ENCODE data around the gene FAM53B.
"Not testable (repeated sequence)": the region's sequence is repeated elsewhere in the genome, so short reads cannot be mapped to it uniquely, and the experiment has no call there.

The FAM53B gene, protein sequence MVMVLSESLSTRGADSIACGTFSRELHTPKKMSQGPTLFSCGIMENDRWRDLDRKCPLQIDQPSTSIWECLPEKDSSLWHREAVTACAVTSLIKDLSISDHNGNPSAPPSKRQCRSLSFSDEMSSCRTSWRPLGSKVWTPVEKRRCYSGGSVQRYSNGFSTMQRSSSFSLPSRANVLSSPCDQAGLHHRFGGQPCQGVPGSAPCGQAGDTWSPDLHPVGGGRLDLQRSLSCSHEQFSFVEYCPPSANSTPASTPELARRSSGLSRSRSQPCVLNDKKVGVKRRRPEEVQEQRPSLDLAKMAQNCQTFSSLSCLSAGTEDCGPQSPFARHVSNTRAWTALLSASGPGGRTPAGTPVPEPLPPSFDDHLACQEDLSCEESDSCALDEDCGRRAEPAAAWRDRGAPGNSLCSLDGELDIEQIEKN

DNA sequence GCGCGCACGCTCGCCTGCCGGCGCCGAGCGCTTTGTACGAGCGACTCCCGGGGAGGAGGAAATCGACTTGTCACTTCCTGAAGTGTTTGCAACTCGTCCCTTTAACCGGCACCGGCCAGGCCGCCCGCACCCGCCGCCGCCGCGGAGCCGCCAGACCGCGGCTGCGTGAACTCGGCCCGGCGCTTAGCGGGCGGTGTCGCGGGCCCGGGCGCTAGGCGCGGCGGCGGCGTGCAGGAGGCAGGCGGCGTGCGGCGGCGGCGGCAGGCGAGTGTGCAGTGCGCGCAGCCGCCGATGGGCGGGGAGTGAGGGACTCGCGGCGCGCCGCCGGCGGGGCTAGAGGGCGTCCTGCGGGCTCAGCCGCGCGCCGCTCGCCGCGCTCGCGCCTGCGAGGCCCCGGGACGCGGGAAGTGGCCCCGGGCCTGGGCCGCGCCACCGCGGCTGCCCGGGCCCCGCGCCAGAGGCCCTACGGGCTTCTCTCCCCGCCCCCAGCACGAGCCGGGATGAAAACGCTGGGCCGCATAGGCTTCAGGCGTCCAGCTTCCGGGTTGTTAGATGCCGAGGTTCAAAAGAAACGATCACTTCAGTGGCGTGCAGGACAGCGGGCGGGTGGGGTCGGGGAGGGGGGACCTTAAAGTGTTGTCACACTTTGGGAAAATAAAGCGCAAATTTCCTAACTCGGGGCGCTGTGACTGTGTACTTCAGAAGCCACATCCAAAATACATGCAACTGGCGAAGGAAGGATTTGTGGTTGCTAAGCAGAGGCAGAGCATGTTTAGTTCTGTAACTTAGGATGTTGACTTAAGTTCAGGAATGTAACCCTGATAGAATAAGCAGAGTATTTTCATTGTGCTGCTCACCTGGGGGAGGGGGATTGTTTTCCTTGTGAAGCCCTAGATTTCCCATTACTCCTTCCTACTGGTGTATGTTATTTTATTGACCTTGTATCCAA, at the start of gene FAM53B:
FAM53B (minus strand) TSS at position 277 of the 949 bp plus-strand sequence. CDS start 37,665 bp downstream, outside the sequence.
- no peak for FAIRE-seq

DNA sequence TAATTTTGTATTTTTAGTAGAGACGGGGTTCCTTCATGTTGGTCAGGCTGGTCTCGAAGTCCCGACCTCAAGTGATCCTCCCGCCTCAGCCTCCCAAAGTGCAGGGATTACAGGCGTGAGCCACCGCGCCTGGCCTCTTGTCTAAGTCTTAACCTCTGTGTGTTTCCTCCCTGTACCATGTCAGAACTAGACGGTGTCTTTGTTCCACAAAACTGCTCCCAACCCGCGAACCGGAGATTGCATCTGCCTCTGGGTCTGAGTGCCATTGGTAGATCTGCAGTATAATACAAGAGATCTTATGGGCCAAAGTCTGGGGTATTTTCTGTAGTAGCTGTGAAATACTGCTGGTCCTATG, 48.8 kb upstream of the FAM53B start:
- no peak for FAIRE-seq

DNA sequence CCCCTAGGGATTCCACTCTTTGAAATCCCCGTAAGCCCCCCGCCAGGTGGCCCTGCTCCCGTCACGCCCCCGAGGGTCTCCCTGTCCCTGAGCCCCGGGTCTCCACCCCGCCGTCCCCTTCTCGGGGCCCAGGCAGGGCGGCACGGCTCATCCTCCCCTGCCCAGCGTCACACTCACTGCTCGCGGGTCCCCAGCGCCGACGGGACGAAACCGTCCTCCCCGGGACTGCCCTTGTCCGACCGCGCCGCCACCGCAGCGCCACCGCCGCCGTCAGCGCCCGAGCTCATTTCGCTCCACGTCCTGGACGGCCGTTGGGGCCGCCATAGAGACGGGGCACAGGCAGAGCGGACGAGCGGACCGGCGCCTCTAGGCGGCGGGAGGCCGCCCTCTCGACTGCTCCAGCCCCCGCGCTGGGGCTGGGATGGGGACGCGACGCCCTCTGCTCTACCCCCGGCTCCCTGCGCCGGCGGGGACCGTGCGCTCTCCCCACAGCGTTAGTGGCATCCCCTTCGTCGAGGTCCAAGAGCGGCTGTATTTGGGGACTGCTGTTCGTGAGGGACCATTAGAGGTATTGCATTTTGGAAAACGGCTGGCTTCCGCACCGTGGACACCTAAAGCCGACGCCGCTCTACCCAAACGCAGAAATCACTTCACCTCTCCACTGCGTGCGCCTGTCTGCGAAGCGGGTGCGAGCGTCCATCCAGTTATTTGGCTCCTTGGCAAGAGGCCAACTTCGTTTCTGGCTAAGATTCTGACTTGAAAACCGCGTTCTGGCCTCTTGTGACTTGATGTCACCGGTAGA, 47.6 kb upstream of the FAM53B start, which contains the start of gene EEF1AKMT2:
EEF1AKMT2 (minus strand) TSS at position 341 of the 802 bp plus-strand sequence; CDS start at position 287, 54 bp downstream.
- FAIRE-seq = no peak

DNA sequence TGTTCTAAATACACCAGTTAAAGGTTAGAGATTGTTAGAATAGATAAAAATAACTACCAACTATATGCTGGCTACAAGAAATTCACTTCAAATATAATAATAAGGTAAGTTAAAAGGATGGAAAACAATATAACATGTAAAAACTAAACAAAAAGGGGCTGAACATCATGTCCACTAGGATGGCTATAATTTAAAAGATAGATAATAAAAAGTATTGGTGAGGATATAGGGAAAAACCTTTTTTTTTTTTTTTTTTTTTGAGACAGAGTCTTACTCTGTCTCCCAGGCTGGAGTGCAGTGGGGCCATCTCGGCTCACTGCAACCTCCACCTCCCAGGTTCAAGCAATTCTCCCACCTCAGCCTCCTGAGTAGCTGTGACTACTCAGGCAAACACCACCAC, 38.7 kb upstream of the FAM53B start:
- FAIRE-seq = not testable (repeated sequence)

DNA sequence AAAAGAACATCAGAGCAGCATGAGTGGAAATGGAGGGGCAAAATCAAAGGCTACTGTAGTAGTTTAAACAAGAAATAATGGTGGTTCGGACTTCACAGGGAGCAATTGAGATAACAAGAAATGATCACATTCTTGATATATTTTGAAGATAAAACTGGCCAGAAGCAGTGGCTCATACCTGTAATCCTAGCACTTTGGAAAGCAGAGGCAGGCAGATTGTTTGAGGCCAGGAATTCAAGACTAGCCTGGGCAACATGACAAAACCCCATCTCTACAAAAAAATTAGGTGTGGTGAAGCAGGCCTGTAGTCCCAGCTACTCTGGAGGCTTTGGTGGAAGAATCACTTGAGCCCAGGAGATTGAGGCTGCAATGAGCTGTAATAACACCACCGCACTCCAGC, 24.6 kb upstream of the FAM53B start:
- no peak for FAIRE-seq

DNA sequence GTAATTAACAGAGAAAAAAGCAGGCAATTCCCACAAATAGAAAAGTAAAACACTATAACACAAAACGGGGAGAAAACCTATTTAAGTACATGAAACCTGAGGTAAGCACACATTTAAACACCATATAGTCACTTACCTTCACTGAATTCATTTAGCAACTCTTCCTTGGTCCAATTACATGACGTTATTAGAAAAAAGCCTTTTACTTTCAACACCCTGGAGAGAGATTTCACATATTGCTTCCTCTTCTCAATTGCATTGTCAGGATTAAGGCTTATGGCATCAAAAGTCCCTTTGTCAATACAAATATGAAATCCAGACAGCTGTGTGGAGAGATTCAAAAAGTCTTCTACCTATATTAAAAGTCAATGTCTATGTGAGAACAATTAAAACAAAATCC, 21.1 kb upstream of the FAM53B start:
- FAIRE-seq = no peak

DNA sequence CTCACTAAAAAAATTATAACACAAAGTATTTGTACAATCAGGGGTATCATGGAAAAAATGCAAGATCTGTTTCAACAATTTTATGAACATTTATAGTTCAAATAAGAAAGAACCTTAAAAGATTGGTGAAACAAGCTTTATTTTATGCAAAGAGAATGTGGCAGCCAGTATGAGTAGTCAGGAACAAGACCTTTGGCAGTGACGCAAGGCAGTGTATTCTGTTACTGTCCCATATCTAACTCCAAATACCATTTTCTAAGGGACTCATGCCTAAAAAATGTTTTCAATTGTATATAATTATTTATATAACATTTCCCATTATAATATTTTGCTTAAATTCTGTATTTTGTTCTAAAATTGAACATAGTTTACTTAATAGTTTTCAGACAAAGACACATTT, 19.1 kb upstream of the FAM53B start:
- peak; percentile 55 for FAIRE-seq

DNA sequence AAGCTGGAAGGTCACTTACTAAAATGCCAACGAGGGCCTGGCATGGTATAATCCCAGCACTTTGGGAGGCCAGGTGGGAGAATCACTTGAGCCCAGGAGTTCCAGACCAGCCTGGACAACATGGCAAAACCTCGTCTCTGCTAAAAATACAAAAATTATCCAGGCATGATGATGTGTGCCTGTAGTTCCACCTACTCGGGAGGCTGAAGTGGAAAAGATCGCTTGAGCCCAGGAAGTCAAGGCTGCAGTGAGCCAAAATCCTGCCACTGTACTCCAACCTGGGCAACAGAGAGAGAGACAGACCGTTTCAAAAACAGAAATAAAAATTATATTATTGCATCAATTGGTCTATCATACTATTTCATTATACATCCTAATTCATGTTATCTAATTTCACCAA, 18.1 kb upstream of the FAM53B start:
- no peak for FAIRE-seq

DNA sequence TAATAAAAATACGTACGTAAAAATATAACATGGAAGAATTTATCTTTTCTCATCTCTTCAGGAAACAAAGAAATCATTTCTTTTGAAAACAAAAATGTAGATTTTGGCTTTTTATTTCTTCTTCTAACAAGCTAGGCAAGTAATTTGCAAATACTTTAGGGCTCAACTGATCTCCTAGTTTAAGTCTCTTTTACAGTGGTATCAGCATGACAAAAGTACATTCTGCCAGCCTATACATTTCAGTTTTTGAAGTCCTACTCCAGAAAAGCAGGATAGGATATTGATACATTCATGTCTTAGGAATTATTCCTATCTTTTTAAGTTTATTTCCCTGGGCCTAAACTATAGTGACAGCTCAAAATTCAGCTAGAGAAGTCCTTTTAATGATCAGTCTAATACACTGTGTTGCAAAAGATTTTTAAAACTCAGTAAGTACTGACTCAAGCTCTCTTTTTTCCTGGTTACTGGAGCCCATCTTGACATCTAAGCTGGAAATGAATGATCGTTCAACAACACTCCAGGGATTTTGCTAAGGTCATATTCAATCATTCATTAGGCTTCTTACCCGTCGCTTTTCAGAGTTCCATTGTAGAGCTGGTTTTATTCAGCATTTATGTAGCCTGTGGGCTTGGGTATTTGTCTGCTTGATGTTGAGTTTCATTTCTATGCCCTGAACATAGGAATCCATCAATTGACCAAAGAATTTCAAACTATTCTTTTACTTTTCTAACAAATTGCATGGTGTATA, 12.2 kb upstream of the FAM53B start:
- peak; percentile 48 for FAIRE-seq

DNA sequence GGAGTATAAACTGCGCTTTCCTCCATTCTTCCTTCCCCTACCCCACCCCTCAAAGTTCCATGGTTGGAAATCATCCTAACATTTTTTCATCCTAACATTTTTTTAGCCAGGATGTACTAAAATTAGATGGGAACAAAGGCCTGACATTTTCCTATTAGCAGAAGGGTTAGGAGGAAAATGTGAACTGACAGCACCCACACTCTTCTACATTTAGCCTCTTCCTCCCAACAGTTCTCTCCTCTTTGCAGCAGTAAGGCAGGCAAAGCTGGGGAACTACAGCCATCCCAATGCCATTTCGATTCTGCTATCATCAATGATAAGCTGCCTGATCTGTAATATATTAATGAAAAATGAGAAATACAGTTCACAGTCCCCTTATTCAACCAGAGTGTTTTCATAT, 11.4 kb upstream of the FAM53B start:
- FAIRE-seq = no peak

DNA sequence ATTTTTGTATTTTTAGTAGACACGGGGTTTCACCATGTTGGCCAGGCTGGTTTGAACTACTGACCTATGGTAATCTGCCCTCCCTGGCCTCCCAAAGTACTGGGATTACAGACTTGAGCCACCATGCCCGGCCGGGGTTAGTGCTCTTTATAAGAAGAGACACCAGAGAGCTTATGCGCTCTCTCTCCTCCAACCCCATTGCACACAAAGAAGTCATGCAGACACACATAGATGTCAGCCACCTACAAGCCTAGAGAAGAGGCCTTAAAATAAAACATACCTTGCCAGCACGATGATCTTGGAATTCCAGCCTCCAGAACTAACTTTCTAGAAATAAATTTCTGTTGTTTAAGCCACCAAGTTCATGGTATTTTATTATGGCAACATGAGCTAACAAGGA, 10.0 kb upstream of the FAM53B start:
- FAIRE-seq = no peak

DNA sequence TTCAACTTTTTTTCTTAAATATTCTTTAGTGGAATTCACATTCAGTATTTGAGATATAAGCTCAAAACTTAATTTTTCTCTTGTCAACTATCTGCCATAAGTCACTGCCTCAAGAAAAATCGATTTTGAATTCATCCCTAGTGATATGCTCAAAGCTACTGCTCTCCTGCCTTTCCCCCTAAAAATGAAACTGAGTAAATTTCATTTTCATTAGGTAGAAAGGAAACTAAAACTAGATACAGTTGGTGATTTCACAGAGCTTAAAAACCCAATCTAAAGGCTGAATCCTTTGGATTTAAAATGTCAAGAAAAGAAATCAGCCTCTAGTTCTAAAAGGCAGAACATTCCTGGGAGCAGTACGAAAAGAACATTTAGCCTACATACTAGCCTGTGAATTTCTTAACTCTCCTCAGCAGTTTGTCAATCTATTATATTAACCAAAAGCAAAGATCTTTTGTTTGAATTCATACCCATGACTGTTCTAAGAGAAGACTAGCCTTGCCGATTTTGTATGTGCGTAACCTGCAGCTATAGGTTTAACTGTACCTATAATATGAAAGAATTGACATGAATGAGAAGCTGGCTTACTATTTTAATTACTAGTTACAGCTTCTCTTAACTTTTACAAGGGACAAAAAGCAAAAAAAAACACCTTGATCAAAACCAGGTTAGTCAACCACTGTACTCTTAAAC, 4.9 kb upstream of the FAM53B start:
- no peak for FAIRE-seq

DNA sequence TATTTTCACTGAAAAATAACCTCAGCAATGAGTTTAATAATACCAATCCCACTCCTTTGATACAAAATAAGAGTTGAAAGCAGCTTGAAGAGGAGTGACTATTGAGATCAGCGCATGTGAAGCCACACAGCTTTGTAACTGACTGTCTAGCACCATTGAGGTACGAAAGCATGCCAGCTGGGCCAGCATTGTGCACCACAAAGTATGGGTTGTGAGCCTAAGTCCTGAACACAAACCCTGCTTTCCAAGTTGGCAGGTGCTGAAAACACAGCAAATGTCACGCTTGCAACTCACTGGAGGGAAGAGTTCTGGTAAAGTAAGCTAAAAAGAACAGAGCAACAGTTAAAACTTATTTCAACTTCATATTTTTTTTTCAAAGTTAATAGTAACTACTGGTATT, 4.0 kb upstream of the FAM53B start:
- FAIRE-seq = no peak

DNA sequence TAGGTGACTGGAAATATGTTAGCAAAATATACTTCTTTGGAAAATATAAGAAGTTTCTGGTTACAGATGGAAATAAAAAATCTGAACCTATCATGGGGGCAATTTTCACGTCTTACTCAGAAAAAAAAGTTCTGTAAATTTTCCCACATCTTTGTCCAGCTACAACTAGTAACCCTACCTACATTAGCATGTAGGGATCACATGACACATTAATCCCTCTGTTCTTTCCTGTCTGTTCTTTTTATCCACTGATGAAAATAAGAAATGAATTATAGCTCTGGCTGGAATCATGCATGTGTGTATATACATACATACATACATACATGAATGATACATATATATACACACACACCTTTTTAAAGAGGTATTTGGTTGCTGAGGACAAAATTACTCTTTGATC, 3.6 kb upstream of the FAM53B start:
- no peak for FAIRE-seq

DNA sequence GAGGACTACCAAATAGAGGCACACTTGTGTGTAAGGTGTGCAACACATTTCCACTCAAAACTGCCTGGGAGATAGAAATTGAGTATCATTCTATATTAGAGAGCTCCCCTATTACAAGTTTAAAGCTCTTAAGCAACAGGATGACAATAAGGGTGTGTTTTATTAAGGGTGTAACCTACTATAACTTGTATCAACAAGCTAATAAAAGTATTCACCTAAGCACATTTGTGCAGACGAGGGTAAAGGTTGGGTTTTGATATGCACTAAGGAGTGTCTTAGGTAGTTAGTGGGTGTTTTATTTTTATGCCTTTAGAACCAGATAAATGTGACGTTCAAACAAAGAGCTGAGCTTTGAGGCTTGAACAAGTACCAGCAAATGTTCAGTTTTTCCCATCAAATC, 2.8 kb upstream of the FAM53B start:
- FAIRE-seq = no peak

DNA sequence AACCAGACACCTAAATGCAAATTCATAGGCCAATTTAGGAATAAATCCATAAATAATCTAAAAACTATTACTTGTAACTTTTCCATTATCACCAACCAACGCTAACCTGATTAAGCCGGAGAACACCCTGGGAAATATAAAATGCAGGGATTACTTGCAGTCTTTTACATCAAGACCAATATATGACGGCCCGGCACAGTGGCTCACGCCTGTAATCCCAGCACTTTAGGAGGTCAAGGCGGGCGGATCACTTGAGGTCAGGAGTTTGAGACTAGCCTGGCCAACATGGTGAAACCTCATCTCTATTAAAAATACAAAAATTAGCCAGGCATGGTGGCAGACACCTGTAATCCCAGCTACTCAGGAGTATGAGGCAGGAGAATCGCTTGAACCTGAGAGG, 2.3 kb upstream of the FAM53B start:
- not testable (repeated sequence) for FAIRE-seq

DNA sequence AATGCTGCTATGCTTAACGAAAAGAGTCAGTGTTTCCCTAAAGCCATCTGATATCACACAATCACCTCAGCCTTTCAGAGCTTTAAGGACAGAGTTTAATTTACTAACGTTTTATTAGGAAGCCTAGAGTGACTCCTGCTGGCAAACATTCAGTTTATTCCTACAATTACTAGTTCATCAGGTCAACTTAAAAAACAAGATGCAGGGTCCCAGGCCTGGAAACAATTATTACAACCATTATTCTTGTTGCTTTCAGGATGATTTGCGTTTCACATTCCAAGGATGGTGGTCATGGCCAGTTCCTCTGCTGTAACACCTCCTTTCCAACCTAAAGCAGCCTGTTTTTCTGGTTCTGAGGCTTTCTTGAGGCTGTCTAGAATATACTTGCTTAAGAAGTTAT, 1.5 kb upstream of the FAM53B start:
- FAIRE-seq = peak; percentile 89

DNA sequence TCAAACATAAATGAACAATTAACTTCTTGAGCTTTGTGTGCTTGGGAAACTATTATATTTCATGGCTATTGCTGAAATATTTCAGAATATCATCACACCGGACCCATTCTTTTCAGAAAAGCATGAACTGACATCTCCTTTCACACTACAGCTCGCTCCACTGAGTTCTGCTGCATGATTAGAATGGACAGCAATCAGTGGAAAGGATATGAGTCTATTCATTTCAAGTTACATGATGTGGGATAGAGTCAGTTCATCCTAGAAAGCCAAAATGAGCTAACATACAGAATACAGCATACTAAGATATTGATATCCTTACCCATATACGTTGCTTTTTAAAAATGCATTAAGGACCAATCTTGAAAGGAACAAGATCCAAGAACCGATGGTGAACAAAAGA, 1.1 kb upstream of the FAM53B start:
- FAIRE-seq = no peak

DNA sequence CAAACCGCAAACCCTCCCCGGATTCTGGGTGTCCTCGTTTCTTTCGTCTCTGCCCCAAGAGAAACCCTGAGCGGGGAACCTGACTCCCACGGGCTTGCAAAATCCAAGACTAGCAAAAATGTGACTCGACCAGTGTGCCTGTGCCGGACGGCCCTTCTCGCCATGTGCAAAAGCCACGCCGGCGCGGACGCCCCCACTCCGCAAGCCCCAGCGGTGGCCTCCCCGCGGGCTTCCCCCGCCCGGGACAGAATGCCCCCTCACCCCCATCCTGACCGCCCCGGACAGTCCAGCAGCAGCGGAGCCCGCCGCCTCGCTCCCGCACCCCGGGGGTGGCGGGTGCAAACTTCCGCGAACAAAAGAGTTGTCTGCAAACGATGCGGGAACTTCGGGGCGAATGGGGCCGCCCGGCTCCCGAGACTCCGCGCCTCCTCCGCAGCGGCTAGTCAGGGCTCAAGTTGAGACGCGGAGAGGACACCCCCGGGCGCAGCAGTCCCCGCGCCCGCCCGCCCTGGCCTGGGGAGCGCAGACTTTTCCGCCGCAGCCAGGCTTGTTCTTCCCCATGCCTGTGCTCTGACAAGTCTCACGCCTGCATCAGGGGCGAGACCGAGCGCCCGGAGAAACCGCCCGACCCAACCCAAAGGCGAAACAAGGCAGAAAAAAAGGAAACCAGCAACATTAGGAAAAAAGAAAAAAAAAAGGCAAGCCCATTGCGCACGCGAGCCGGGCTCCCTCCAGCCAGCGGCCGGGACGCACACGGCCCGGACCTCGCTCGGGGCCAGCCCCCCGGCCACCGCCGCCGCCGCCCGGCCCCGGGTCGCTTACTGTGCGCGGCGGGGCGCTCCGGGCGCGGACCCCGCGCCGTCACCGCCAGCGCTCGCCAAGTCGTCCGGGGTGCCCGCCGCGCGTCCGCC, 732 bp downstream of the FAM53B start:
- no peak for FAIRE-seq

DNA sequence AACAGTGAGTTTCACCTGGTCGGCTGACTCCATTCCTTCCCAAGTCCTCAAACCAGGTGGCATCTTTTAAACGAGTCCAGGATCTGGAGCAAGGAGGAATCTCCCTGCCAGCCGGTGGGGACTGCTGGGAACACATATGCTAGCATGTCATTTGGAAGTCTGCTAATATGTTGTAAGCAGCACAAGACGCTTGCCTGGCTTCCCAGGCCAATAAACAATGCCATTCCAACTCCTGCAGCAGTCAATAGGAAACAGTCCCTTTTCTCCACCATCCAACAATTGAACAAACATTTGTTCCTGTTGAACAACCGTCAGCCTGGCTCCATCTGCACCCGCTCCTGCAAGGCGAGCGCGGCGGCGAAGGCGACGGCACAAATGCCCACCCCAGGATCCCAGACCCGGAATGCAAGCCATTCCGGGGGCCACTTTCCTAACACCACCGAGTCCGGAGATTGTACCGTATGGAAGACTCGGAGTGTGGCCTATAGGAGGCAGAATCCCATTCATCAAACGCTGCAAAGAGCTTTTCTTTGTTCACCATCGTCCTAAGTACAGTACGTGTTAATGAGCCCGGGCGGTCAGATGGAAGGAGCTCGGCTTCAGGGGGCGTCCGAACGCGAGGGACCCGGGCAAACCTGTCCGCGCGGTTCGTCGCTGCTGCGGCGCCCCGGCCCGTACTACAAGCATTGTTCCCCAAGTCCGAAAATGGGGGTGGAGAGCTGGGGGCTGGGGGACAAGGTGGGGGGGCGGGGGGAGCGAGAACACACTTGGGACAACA, 1.6 kb downstream of the FAM53B start:
- no peak for FAIRE-seq

Measured in G401.6 (cell line).